Activated CD8-positive, alpha-beta memory T cell treated with anti-CD3 and anti-CD28 coated beads, Interleukin-2, amount 50 U/mL, for 48 hours (primary cell): ENCODE measurements around the gene MNS1.
"Not testable (repeated sequence)": the region's sequence is repeated elsewhere in the genome, so short reads cannot be mapped to it uniquely, and the experiment has no call there.

Experiments used
- DNase-seq: peaks from one replicate; pipeline ENCODE4 v3.0.0-alpha.2; 2020

Gene MNS1

GRCh38 chr15:56442354-56442753, 22.6 kb downstream of the MNS1 start:
- no peak for DNase-seq

- no peak for DNase-seq
Observed at GRCh38 chr15:56440214-56440770, 24.6 kb downstream of the MNS1 start.

- no peak for DNase-seq
Observed at GRCh38 chr15:56432304-56432703, 32.6 kb downstream of the MNS1 start.

- DNase-seq = no peak
Observed at GRCh38 chr15:56428821-56429458, 36.0 kb downstream of the MNS1 start.

- DNase-seq = no peak
Observed at GRCh38 chr15:56425976-56426375, 39.0 kb downstream of the MNS1 start.

- no peak for DNase-seq
Observed at GRCh38 chr15:56425276-56425675, 39.7 kb downstream of the MNS1 start.

- DNase-seq = not testable (repeated sequence)
Observed at GRCh38 chr15:56413114-56413733, 51.7 kb downstream of the MNS1 start.

GRCh38 chr15:56411122-56411749, 53.7 kb downstream of the MNS1 start:
- DNase-seq = no peak

- DNase-seq = no peak
Observed at GRCh38 chr15:56410721-56411120, 54.2 kb downstream of the MNS1 start.

- DNase-seq = not testable (repeated sequence)
Observed at GRCh38 chr15:56399209-56399608, 65.7 kb downstream of the MNS1 start.

- not testable (repeated sequence) for DNase-seq
Observed at GRCh38 chr15:56397325-56397724, 67.6 kb downstream of the MNS1 start.

- no peak for DNase-seq
Observed at GRCh38 chr15:56394909-56395308, 70.0 kb downstream of the MNS1 start.

- DNase-seq = no peak
Observed at GRCh38 chr15:56393277-56393676, 71.7 kb downstream of the MNS1 start.

GRCh38 chr15:56390739-56391267, 74.1 kb downstream of the MNS1 start:
- DNase-seq = no peak

GRCh38 chr15:56385908-56386307, 79.0 kb downstream of the MNS1 start:
- DNase-seq = no peak

- DNase-seq = no peak
Observed at GRCh38 chr15:56383010-56383409, 81.9 kb downstream of the MNS1 start.
